ENCODE results near the gene KHSRP.
A peak's percentile ranks its signal among the peaks of the same experiment; 100 is the strongest.

The KHSRP gene

DNA sequence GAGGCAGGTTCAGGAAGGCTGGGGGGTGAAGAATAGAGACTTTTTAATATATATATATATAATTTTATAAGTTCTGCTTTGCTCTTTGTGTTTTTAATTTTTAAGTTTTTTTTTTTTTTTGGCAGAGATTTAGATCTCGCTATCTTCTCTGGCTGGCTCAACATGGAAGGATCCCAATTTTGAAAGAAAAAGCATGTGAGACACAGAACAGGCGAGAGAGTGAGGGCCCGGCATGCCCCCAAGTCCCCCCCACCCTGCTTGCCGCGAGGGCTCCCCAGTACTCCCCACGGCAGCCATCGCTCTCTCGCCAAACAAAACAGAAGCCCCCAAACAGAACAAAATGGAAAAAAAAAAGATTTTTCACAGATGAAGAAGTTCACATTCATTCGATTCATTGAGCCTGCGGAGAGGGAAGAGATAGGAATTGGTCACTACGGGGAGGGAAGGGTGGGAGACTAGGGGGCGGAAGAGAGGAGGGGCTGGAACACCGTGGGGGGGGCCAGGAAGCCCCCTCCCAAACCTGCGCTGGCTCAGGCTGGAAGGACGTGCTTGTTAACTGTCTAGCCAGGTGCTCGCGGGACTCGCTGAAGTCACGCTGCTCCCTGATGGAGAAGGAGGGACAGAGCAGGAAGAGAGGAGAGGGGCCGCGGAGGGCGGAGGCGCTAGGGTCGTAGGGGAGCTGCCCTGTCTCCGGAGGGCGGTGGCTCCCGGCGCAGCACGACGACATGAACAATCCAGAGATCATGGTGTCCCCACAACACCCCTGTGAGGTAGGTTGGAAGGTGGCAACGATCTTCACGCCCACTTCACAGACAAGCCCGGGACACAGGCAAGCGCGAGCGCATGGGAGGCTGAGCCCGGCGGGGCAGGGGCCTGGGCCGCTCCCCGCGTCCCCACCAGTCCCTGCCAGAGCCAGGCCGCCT, 10.6 kb downstream of the KHSRP start:
- no peak overlapping the region for H3K4me3 ChIP-seq (ENCODE audit: severe bottlenecking)
- ATAC-seq (ENCODE audit: low read depth) (no peak), DNase-seq (ENCODE audit: low spot score) (no peak)
- no peaks in the 10 kb centered on the region for H3K4me1 ChIP-seq (ENCODE audit: insufficient read depth, poor library complexity, severe bottlenecking)
- no peaks in the 10 kb centered on the region for H3K9me3 ChIP-seq (ENCODE audit: severe bottlenecking)
- H3K27ac ChIP-seq (ENCODE audit: poor library complexity, severe bottlenecking), result no peak overlapping the region
- no peaks in the 10 kb centered on the region for H3K27me3 ChIP-seq (ENCODE audit: insufficient read depth, poor library complexity, severe bottlenecking)
- TF ChIP-seq, protein P1, sequence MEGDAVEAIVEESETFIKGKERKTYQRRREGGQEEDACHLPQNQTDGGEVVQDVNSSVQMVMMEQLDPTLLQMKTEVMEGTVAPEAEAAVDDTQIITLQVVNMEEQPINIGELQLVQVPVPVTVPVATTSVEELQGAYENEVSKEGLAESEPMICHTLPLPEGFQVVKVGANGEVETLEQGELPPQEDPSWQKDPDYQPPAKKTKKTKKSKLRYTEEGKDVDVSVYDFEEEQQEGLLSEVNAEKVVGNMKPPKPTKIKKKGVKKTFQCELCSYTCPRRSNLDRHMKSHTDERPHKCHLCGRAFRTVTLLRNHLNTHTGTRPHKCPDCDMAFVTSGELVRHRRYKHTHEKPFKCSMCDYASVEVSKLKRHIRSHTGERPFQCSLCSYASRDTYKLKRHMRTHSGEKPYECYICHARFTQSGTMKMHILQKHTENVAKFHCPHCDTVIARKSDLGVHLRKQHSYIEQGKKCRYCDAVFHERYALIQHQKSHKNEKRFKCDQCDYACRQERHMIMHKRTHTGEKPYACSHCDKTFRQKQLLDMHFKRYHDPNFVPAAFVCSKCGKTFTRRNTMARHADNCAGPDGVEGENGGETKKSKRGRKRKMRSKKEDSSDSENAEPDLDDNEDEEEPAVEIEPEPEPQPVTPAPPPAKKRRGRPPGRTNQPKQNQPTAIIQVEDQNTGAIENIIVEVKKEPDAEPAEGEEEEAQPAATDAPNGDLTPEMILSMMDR (IDR thresholded peaks at IDR 0.05; ENCODE audit: poor library complexity, severe bottlenecking), result no peak
- H3K36me3 ChIP-seq (ENCODE audit: low read depth), result peaks cover 46% of the 10 kb centered on the region

DNA sequence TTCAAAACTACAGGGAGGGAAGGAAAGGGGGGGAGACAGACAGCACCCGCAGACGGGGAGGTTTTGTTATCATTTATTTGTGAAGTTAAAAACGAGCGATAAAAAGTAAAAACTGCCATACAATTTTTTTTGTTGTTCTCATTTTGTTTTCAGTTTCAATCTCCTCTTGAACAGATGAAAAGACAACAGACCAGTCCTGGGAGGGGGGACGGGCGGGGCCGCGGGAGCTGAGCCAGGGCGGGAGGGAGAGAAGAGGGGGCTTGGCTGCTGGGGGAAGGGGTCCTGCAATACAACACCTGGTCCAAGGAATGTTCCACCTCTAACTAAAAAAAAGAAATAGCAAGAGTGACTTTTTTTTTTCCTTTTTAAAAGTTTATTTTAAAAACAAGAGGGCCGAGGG, 11.3 kb downstream of the KHSRP start:
- Histone ChIP-seq H3K4me1 (ENCODE audit: insufficient read depth, poor library complexity, severe bottlenecking) (no peaks in the 10 kb centered on the region), H3K9me3 (ENCODE audit: severe bottlenecking) (no peaks in the 10 kb centered on the region), H3K36me3 (ENCODE audit: low read depth) (peaks cover 39% of the 10 kb centered on the region), H3K4me3 (ENCODE audit: severe bottlenecking) (no peak overlapping the region), H3K27me3 (ENCODE audit: insufficient read depth, poor library complexity, severe bottlenecking) (no peaks in the 10 kb centered on the region), H3K27ac (ENCODE audit: poor library complexity, severe bottlenecking) (no peak overlapping the region)
- DNase-seq (ENCODE audit: low spot score), result no peak
- ATAC-seq (ENCODE audit: low read depth), result no peak
- TF ChIP-seq, protein P1 (IDR thresholded peaks at IDR 0.05; ENCODE audit: poor library complexity, severe bottlenecking), result no peak

DNA sequence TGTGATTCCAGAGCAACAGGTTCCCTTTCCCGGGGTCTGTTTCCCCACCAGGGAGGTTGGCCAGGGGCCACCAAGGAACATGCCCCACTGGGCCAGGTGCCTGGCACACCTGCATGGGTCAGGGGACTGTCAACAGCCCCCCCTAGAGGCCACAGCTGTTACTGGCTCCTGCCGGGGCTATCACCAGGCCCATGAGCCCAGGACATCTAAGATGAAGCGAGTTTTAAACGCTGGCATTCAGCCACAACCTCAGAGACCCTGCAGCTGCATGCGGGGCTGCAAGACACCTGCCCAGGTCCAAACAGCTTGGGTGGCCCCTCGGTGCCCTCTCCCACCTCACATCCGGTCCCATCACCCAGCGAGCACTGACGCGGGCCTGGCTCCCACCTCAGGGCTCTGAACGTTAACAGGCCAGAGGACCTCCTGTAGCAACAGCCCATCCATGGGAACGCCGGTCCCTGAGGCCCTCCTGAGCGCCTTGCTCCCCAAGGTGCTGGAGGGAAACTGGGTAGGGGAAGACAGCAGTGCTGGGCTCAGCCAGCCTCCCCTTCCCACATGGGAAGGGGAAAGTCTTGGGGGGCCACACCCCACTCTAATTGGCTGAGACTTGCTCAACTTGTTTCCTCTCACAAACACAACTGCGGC, 12.0 kb downstream of the KHSRP start:
- DNase-seq (ENCODE audit: low spot score), result no peak
- peaks cover 32% of the 10 kb centered on the region for H3K36me3 ChIP-seq (ENCODE audit: low read depth)

DNA sequence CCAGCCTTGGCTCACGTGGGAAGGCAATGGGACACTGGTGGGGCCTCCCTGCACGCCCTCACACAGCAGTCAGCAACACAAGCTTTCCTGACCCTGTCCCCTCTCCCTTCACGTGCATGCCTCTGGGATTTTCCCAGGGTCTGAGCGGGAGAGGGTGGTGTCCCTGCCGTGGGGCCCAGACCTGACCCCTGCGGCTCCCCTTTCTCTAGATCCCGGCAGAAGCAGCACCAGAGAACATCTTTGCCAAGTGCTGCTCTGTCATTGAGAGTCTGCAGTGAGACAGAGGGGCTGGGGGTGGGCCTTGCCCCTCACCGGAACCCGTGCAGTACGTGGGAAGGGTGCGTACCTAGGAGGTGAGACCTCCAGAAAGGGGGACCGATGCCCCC, 12.6 kb downstream of the KHSRP start:
- Histone ChIP-seq H3K36me3 (ENCODE audit: low read depth) (peaks cover 27% of the 10 kb centered on the region), H3K27ac (ENCODE audit: poor library complexity, severe bottlenecking) (no peak overlapping the region), H3K27me3 (ENCODE audit: insufficient read depth, poor library complexity, severe bottlenecking) (no peaks in the 10 kb centered on the region), H3K4me1 (ENCODE audit: insufficient read depth, poor library complexity, severe bottlenecking) (no peaks in the 10 kb centered on the region), H3K4me3 (ENCODE audit: severe bottlenecking) (no peak overlapping the region), H3K9me3 (ENCODE audit: severe bottlenecking) (no peaks in the 10 kb centered on the region)
- DNase-seq (ENCODE audit: low spot score) (no peak), ATAC-seq (ENCODE audit: low read depth) (0 out of 3 replicates have a peak, but pooled peaks have one; percentile 15)
- TF ChIP-seq, protein P1 (IDR thresholded peaks at IDR 0.05; ENCODE audit: poor library complexity, severe bottlenecking), result no peak

More for the DNA sequence above, 12.0 kb downstream of the KHSRP start:
- Histone ChIP-seq H3K27me3 (ENCODE audit: insufficient read depth, poor library complexity, severe bottlenecking) (no peaks in the 10 kb centered on the region), H3K4me3 (ENCODE audit: severe bottlenecking) (no peak overlapping the region), H3K27ac (ENCODE audit: poor library complexity, severe bottlenecking) (no peak overlapping the region), H3K9me3 (ENCODE audit: severe bottlenecking) (no peaks in the 10 kb centered on the region), H3K4me1 (ENCODE audit: insufficient read depth, poor library complexity, severe bottlenecking) (no peaks in the 10 kb centered on the region)
- TF ChIP-seq, protein P1 (IDR thresholded peaks at IDR 0.05; ENCODE audit: poor library complexity, severe bottlenecking), result peak; percentile 34
- ATAC-seq (ENCODE audit: low read depth), result peak; percentile 48; the same call in 1 of the 3 replicates

Data from RWPE2 (cell line).